H1 (cell line): ENCODE measurements around the gene AMPD1. TPM values are rescaled to one million over a fixed set of nuclear protein-coding genes. Genes with fewer than 3 reads are reported as not detected.

Source experiments
- CBX8 ChIP-seq: fragments of 300-800, 300-1000 bp; sonication (generic); IDR thresholded peaks from 2 replicates; pipeline ENCODE4 v1.7.1; 2016; ENCODE audit warnings: low read depth, low read length, borderline replicate concordance
- CTCF ChIP-seq, 3 experiments: IDR thresholded peaks; 1 replicate in 2 of 3; 2 replicates in 1 of 3; pipeline versions ENCODE4 v1.5.1 to v1.6.1; 2011; ENCODE audit warnings: low read length in 3 of 3, mild to moderate bottlenecking in 3 of 3, inconsistent platforms in 2 of 3, low read depth in 1 of 3, moderate library complexity in 1 of 3; ENCODE audit not compliant: insufficient read depth in 1 of 3; ENCODE audit errors: control extremely low read depth in 1 of 3
- YY1 ChIP-seq: IDR thresholded peaks from 2 replicates; pipeline ENCODE4 v1.6.1; 2011; ENCODE audit warnings: low read depth, mild to moderate bottlenecking, low read length
- polyA plus RNA-seq, 7 experiments: library from polyadenylated mRNA; depleted of rRNA in 3 of 7; stranded (reverse) in 5 of 7; unstranded in 2 of 7; fragments of >200 nt in 5 of 7; fragments of 200-250 nt in 2 of 7; gene quantifications; 1 replicate in 5 of 7; 2 replicates in 1 of 7; 4 replicates in 1 of 7; pipeline versions ENCODE4 v1.2.1 to v1.2.3, GENCODE V29; 2011 to 2013; ENCODE audit warnings: missing spikeins in 2 of 7, mixed read lengths in 2 of 7
- total RNA-seq: library from RNA; stranded (reverse); fragmentation: NEBNext Ultra II Directional; extraction: Animal tissue kit (Norgen Biotek cat#: 25700); gene quantifications from 2 replicates; pipeline ENCODE4 v1.2.1, GENCODE V29; 2021

Gene AMPD1
- total and polyA plus RNA-seq, 2 of the 8 experiments (the other 6 are each of a cell fraction or from before 2014, with no cell fraction given): not detected

- TF ChIP-seq CTCF (IDR thresholded peaks at IDR 0.05; ENCODE audit: control extremely low read depth in 1 of 3, insufficient read depth in 1 of 3, low read depth in 1 of 3, low read length in 3 of 3) (no peak), CBX8 (no peak), YY1 (no peak)
Observed at GRCh38 chr1:114710360-114710759, 15.0 kb upstream of the AMPD1 start (continued).
